ENCODE measurements around the gene EIF4G3.
A peak's percentile ranks its signal among the peaks of the same experiment; 100 is the strongest.
"Not testable (repeated sequence)": the region's sequence is repeated elsewhere in the genome, so short reads cannot be mapped to it uniquely, and the experiment has no call there.

Gene EIF4G3

DNA sequence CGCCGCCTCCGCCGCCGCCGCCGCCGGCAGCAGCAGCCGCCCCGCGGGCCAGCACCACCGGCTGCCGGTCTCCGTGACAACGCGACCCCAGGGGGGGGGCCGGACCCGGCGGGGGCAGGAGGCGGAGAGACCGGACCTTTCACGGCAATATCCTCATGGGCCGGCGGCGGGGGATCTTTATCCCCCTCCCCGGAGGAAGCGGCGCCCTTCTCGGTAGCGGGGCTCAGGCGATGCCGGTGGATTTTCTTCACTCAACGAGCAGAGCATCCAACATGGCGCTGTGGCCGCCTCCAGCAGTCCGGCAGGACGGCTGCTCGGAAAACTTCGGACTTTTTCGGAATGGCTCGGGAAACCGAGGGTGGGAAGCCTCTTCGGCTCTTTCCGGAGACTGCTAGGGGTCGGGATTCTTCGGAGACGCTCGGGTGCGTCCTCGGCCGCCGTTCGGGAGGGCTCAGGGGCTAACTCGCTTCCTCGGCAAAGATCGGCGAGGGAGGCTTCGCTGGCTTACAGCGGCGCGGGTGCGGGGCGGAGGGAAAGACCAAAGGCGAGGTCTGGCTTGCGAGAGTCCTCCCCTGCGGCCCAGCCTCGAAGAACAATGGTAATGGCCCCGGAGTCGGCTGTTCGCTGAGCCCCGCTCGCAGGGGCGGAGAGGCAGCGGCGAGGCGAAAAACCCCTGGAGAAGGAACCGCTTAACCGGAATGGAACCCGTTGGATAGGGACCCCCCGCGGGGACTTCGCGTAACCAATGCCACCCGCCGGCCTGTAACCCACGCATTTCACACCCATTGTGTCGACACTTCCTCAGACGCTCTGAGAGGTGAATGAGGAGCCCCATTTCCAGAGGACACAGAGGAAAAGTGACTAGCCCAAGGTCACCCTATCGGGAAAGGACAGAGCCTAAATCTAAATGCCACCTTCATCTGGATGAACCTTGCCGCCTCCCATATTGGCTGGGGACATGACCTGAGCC lies at the start of gene EIF4G3:
Gene EIF4G3 (minus strand): TSS at position 312 of the 970 bp plus-strand sequence. CDS start 174,155 bp downstream, outside the sequence.
- peak; percentile 97 for DNase-seq

GRCh38 chr1:21225065-21225464 lies 48.4 kb upstream of the EIF4G3 start:
- DNase-seq: no peak

GRCh38 chr1:21220815-21221214 lies 44.1 kb upstream of the EIF4G3 start:
- DNase-seq: no peak

DNA sequence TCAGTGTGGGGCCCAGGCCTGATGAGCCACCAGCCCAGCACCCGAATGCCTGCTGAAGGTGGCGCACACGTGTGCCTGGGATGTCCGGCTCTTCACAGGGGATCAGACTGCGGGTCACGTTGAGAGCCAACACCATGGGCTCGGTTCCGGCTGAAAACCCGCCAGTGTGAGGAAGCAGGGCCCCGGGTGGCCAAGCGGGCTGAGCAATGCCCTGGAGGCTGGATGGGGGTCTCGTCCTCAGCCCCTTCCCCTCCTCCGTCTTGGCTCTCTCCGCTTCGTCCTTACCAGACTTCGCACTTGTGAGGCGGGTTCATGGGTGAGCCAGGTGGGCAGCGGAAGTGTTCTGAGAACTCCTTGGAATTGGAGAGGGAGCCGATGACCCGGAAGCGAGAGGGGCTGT lies 43.0 kb upstream of the EIF4G3 start:
- DNase-seq: no peak

DNA sequence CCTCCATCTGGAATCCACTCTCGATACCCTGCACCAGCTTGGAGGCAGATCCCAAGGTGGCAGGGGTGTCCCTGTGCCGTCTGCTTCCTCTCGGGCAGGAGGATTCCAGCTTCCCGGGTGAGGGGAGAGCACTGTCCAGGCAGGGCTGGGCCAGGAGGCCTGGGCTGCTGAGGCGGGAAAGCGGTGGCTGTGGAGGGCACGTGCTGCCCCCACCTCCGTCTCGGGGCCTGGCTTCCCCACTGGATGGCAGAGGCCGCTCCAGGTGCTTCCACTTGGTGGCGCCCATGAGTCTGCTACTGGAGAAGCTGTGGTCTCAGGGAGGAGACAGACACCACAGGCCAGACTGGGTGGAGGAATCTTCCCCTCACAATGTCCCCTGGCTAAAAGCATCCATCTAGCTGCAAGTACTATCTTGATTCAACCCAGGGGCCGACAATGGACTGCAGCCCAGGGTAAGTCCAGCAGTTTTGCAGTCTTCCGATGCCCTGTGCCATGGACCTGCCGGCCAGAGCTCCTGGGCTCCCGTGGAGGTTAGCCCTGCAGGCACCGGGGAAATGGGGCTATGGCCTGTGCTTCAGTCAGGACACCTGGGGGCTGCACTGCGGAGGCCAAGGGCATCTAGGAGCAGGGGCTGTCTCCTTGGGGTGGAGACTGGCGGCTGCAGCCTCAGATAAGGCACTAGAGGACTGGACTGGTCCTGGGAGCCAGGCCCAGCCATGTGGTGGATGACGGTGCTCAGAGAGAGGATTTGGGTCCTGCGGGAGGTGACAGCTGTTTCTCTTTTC lies 41.3 kb upstream of the EIF4G3 start:
- no peak for DNase-seq

- no peak for DNase-seq
Measured at GRCh38 chr1:21216835-21217811, 40.4 kb upstream of the EIF4G3 start.

- DNase-seq: no peak
Measured at GRCh38 chr1:21212126-21212525, 35.4 kb upstream of the EIF4G3 start.

DNA sequence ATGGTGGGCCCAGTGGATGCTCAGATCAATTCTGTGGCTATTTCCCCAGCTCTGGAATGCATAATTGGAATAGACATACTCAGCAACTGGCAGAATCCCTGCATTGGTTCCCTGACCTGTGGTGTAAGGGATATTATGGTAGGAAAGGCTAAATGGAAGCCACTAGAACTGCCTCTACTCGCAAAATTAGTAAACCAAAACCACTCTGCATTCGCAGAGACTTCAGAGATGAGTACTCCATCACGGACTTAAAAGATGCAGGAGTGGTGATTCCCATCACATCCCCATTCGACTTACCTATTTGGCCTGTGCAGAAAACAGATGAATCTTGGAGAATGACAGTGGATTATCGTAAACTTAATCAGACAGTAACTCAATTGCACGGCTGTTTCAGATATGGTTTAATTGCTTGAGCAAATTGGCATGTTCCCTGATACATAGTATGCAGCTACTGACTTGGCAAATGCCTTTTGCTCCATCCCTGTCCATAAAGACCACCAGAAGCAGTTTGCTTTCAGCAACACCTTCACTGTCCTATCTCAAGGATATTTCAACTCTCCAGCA lies 31.5 kb upstream of the EIF4G3 start:
- DNase-seq: not testable (repeated sequence)

GRCh38 chr1:21206117-21206516 lies 29.4 kb upstream of the EIF4G3 start:
- no peak for DNase-seq

GRCh38 chr1:21205416-21205815 lies 28.7 kb upstream of the EIF4G3 start:
- no peak for DNase-seq

DNA sequence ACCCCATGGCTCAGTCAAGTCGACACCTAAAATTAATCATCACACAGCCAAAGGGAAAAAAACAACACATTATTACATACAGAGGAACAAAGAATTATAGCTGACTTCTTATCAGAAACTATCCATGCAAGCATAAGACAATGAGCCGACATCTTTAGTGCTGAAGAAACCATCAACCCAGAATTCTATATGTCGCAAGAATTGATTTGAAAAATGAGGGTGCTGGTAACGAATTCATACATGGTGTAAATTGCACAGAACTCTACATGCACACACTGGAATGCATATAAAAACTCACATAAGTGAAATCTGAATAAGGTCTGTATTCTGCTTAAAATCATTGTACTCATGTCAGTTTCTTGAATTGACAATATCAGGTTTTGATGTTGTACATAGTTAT lies 25.0 kb upstream of the EIF4G3 start:
- DNase-seq: no peak

GRCh38 chr1:21201238-21201637 lies 24.5 kb upstream of the EIF4G3 start:
- DNase-seq: not testable (repeated sequence)

DNA sequence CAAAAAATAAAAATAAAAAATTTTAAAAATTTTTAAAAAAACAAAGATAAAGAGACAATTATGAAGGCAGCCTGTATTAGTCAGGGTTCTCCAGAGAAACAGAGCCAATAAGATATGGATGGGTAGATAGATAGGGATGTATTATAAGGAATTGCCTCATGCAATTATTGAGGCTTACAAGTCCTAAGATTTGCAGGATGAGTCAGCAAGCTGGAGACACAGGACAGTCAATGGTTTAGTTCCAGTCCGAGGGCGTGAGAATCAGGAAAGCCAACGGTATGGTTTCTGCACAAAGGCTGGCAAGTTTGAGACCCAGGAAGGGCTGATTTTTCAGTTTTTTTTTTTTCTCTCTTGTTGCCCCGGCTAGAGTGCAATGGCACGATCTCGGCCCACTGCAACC lies 24.1 kb upstream of the EIF4G3 start:
- DNase-seq: no peak

DNA sequence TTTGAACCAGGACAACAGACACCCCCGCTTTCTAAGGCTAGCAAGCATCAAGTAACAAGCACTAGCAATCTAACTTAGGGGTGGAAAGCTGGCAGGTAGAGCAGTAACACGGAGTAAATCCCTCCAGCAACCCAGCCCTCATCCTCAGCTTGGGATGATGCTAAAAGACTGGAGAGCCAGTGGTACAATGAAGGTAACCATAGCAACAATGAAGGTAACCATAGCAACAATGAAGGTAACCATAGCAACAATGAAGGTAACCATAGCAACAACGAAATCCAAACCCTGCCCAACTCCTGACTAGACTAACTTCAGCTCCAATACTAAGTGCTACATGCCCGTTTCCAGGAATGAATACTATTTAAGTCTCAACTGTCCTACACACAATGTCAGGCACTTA lies 22.2 kb upstream of the EIF4G3 start:
- no peak for DNase-seq

- DNase-seq: no peak
Measured at GRCh38 chr1:21192871-21193270, 16.2 kb upstream of the EIF4G3 start.

DNA sequence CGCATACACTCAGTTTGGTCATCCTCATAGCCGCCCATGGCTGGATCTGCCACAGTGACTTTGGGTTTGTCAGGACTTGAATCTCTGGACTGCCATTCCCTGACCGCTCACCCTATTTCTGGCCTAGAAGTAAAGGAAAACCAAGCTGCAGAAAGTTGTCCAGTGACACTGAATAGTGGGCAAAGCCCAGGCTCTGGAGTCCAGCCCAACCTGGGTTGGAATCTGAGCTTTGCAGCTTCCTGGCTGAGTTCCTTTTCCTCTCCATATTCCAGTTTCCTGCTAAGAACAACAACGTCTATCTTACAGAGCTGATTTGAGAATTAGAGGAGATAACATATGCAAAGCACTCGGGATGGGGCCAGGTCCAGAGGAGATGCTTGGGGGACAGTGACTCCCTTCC lies 15.6 kb upstream of the EIF4G3 start:
- DNase-seq: no peak

DNA sequence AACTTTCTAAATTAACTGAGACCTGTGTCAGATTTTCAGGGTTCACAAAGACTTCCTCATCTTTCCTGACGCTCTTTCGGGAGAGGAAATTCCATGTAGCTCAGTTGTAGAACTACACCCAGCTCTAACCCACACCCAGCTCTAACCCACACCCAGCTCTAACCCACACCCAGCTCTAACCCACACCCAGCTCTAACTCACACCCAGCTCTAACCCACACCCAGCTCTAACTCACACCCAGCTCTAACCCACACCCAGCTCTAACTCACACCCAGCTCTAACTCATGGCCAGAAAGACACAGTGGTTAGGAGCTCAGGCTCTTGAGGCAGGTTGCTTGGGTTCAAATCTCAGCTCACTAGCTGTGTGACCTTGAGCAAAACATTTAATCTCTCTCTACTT lies 14.1 kb upstream of the EIF4G3 start:
- not testable (repeated sequence) for DNase-seq

DNA sequence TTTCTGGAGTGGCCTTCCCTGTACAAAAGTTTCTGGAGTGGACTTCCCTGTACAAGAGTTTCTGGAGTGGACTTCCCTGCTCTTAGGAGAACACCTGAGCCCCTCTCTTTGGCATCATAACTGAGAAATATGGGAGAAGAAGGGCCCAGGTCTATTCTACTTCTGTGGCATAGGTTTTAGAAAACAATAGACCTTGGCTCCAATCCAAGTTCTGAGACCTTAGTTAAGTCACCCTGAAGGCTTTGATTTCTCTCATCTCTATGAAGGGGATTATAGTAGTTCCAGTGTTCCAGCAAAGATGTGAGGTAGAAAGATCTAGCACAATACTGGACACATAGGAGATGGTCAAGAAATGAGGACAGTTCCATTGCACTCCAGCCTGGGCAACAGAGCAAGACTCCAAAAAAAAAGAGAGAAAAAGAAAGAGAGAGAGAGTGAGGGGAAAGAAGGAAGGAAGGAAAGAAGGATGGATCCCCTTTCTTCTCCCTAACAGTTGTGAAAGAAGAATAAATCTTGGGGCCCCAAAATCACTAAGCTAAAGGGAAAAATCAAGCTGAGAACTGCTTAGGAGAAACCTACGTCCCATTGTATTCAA lies 13.3 kb upstream of the EIF4G3 start:
- DNase-seq: no peak

GRCh38 chr1:21189421-21189820 lies 12.7 kb upstream of the EIF4G3 start:
- DNase-seq: no peak

GRCh38 chr1:21188235-21188634 lies 11.5 kb upstream of the EIF4G3 start:
- peak; percentile 16 for DNase-seq

- peak; percentile 26 for DNase-seq
Measured at GRCh38 chr1:21185221-21185731, 8.6 kb upstream of the EIF4G3 start.

GRCh38 chr1:21184276-21184675 lies 7.6 kb upstream of the EIF4G3 start:
- no peak for DNase-seq

All from DMS79 (cell line).